Tibial artery (tissue), 4 donors: ENCODE results near the gene RPL29.
A peak's percentile ranks its signal among the peaks of the same experiment; 100 is the strongest.

Experiments used
- DNase-seq, 2 donors: peaks; one replicate each; pipeline ENCODE4 v3.0.0-alpha.2; 2019
- H3K27ac ChIP-seq, 2 donors: fragments of 200-600 bp; sonication (generic) in 1 of 2; 1 replicate in 1 of 2; 2 replicates in 1 of 2; pipeline ENCODE4 v1.5.1; 2018 to 2019; ENCODE audit warnings: mild to moderate bottlenecking in 1 of 2
- H3K27me3 ChIP-seq, 2 donors: fragments of 200-600 bp; sonication (generic) in 1 of 2; one replicate each; pipeline versions ENCODE4 v1.5.1 to v1.6.0; 2016 to 2019
- H3K36me3 ChIP-seq, 3 donors: fragments of 200-600 bp; sonication (generic) in 2 of 3; one replicate each; pipeline ENCODE4 v1.5.1; 2016 to 2019; ENCODE audit warnings: mild to moderate bottlenecking in 2 of 3
- H3K4me1 ChIP-seq, 4 donors: fragments of 200-600 bp; sonication (generic) in 2 of 4; 1 replicate in 3 of 4; 2 replicates in 1 of 4; pipeline ENCODE4 v1.5.1; 2016 to 2019
- H3K4me3 ChIP-seq, 2 donors: fragments of 200-600 bp; sonication (generic) in 1 of 2; 1 replicate in 1 of 2; 2 replicates in 1 of 2; pipeline ENCODE4 v1.5.1; 2018 to 2019; ENCODE audit warnings: mild to moderate bottlenecking in 2 of 2
- H3K9me3 ChIP-seq, 3 donors: fragments of 200-600 bp; sonication (generic) in 1 of 3; one replicate each; pipeline ENCODE4 v1.5.1; 2016 to 2019
- intact Hi-C: fragments of 100-400 bp; cut with DNase I; formaldehyde crosslinking; loops from one replicate; pipeline ENCODE4 v1.15.0; 2023; ENCODE audit warnings: low total_unique reads
- TF ChIP-seq, protein P1 (sequence below), 2 experiments: fragments of 200-600 bp in 1 of 2; fragments of 450-650 bp in 1 of 2; IDR thresholded peaks; one replicate each; pipeline ENCODE4 v1.5.1; 2017 to 2019; ENCODE audit warnings: antibody characterized with exemption in 2 of 2, mild to moderate bottlenecking in 1 of 2, moderate library complexity in 1 of 2

RPL29 gene

DNA sequence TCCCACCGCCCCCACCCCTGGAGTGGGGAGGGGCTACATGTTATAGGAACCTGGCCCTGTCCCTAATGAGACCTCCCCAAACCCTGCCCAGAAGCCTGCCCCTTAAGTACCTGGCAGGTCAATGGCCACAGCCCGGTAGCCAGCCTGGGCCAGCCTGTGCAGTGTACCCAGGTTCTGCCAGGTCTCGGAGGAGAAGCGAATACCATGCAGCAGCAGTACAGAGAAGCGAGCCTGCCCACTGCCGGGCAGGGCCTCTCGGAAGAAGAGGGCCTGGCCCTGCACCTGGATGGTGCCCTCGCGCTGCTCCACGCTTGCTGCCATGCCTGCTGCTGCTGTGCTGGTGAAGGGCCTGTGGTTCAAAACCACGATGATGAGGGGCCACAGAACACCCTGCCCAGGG, 24.3 kb downstream of the RPL29 start:
- intact Hi-C loops, result loop anchor here (10.0 kb wide), 1 partner anchor 1627 kb away; the partner anchor contains the start of genes RASSF1 and ZMYND10
- H3K4me1 ChIP-seq, result peaks cover 0 to 46% (median 36%) of the 10 kb centered on the region in 4 donors
- no peaks in the 10 kb centered on the region for H3K36me3 ChIP-seq
- H3K27ac ChIP-seq, result no peak overlapping the region
- DNase-seq, result no peak
- H3K9me3 ChIP-seq, result no peaks in the 10 kb centered on the region
- H3K4me3 ChIP-seq, result no peak overlapping the region
- no peaks in the 10 kb centered on the region for H3K27me3 ChIP-seq
- TF ChIP-seq, protein P1, sequence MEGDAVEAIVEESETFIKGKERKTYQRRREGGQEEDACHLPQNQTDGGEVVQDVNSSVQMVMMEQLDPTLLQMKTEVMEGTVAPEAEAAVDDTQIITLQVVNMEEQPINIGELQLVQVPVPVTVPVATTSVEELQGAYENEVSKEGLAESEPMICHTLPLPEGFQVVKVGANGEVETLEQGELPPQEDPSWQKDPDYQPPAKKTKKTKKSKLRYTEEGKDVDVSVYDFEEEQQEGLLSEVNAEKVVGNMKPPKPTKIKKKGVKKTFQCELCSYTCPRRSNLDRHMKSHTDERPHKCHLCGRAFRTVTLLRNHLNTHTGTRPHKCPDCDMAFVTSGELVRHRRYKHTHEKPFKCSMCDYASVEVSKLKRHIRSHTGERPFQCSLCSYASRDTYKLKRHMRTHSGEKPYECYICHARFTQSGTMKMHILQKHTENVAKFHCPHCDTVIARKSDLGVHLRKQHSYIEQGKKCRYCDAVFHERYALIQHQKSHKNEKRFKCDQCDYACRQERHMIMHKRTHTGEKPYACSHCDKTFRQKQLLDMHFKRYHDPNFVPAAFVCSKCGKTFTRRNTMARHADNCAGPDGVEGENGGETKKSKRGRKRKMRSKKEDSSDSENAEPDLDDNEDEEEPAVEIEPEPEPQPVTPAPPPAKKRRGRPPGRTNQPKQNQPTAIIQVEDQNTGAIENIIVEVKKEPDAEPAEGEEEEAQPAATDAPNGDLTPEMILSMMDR (IDR thresholded peaks at IDR 0.05), result no peak

DNA sequence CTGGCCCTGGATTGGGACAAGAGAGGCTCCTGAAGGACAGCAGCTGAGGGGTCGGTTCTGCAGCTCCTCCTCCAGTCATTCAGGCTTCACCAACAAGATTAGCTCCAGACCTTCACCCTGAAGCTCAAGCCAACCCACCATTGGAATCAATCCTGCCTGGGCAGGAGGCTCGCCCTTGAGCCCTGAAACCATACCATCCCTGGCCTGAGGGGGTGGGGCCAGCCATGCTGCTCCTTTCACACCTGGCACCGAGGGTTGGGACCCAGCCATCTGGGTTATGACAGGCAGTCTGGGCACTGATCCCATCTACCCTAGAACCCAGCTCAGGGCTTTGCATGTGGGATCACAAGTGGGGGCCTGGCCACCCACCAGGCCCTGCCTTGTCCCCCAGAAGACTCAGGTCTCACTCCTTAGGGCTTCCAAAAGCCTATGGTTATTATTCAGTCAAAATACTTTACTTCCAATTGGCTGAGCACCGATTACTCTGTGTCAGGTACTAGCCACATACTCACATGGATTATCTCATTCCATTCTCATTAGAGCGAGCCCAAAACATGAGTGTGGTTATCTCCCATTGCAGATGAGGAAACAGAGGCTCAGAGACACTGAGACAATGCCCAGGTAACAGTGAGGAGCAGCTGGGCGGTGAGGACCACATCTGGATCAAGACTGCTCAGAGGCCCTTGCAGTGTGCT, 24.9 kb downstream of the RPL29 start:
- no peak overlapping the region for H3K27ac ChIP-seq
- no peaks in the 10 kb centered on the region for H3K9me3 ChIP-seq
- H3K4me1 ChIP-seq, result peaks cover 0 to 46% (median 38%) of the 10 kb centered on the region in 4 donors
- no peaks in the 10 kb centered on the region for H3K27me3 ChIP-seq
- H3K4me3 ChIP-seq, result no peak overlapping the region
- no peaks in the 10 kb centered on the region for H3K36me3 ChIP-seq
- intact Hi-C loops, result loop anchor here (10.0 kb wide), 1 partner anchor 1626 kb away; the partner anchor contains the start of genes RASSF1 and ZMYND10
- DNase-seq, result no peak
- TF ChIP-seq, protein P1 (IDR thresholded peaks at IDR 0.05), result no peak

DNA sequence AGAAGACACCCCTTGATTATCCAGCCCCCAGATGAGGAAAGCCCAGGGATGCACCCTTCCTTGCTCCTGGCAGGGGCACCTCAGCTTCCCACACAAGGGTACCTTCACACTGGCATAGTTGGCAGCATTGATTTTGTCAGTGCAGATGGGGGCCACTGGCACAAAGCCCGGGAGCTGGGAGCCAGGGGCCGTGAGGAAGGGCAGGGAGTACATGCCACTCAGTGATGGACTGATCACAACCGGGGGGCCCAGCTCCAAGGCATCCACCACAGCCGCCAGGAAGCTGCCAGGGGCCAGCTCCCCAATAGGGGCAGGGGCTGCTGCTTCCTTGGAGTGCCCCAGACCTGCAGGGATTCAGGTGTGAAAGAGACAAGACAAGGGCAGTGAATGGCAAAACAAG, 25.9 kb downstream of the RPL29 start:
- Histone ChIP-seq H3K4me1 (peaks cover 0 to 47% (median 39%) of the 10 kb centered on the region in 4 donors), H3K27me3 (no peaks in the 10 kb centered on the region), H3K9me3 (no peaks in the 10 kb centered on the region), H3K36me3 (no peaks in the 10 kb centered on the region), H3K27ac (no peak overlapping the region), H3K4me3 (no peak overlapping the region)
- TF ChIP-seq, protein P1 (IDR thresholded peaks at IDR 0.05), result no peak
- no peak for DNase-seq
- intact Hi-C loops, result loop anchor here (10.0 kb wide), 1 partner anchor 1625 kb away; the partner anchor contains the start of genes RASSF1 and ZMYND10

DNA sequence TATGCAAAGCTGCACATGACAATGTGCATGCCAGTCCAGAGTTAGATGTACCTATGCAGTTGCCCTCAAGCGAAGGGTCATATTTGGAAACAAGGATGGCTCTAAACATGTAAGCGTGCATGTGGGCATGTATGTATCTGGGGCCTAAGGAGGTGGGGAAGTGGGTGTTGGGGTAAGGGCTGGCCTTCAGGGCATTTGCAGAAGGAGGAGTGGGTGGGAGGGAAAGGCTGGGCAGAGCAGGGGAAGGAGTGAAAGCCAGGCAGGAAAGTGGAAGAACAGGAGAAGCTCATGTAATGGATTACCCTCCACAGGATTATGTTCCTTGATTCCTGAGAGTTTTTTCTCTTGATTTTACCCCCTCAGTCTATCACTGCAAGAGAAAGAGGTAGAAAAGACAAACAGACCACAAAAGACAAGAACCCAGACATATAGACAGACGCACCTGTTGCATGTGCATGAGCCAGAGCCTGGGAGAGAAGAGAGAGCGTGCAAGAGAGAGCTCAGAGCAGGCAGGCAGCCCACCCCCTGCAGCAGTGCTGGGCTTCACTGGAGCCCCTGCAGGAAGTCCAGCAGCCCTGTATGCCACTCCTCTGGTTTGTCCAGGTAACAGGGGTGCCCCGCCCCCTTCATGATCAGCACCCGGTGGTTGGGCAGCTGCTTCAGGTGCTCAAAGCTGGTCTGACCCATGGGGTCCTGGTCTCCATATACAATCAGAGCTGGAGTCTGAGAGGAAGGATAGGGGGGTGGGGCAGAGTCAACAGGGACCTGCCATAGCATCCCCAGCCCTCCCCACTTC, 26.6 kb downstream of the RPL29 start:
- Histone ChIP-seq H3K36me3 (no peaks in the 10 kb centered on the region), H3K9me3 (no peaks in the 10 kb centered on the region), H3K4me1 (peaks cover 0 to 47% (median 34%) of the 10 kb centered on the region in 4 donors), H3K4me3 (no peak overlapping the region), H3K27ac (peak overlapping the region in 1 of 2 donors; percentile 97), H3K27me3 (no peaks in the 10 kb centered on the region)
- intact Hi-C loops, result no loop called here
- DNase-seq, result no peak
- TF ChIP-seq, protein P1 (IDR thresholded peaks at IDR 0.05), result no peak

DNA sequence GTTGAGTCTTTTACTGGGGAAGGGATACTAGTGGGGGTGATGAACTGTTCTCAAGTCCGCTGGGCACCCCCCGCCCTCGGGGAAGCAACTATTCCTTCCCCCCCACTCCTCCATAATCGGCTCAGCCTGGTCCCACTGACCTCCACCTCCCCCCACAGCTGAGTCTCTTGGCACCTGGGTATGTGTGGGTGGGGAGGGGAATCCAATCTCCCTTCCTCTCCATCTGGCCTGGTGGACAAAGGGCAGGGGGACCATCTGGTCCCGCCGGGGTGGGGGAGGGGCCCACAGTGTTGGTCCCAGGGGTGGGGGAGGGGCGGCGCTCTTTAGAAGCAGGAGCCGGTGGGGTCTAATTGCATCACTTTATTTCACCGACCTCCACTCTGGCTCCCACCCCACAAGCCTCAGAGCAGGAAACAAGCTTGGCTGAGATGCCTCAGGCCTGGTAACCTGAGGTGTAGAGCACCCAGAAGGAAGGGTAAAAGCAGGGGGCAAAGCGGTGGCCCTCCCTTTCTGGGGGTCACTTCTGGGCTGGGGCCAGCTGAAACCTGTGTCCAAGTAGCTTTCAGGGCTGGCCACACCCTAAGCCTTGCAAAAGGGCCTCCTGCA, 27.4 kb downstream of the RPL29 start:
- H3K36me3 ChIP-seq, result no peaks in the 10 kb centered on the region
- no peak for DNase-seq
- H3K27me3 ChIP-seq, result no peaks in the 10 kb centered on the region
- H3K4me3 ChIP-seq, result peak overlapping the region; percentile 75 to 76
- peak overlapping the region; percentile 96 to 97 for H3K27ac ChIP-seq
- TF ChIP-seq, protein P1 (IDR thresholded peaks at IDR 0.05), result no peak
- peaks cover 0 to 45% (median 34%) of the 10 kb centered on the region in 4 donors for H3K4me1 ChIP-seq
- H3K9me3 ChIP-seq, result no peaks in the 10 kb centered on the region
- intact Hi-C loops, result no loop called here
